ENCODE measurements around the gene BDH1.
"Not testable (repeated sequence)": the region's sequence is repeated elsewhere in the genome, so short reads cannot be mapped to it uniquely, and the experiment has no call there.

The BDH1 gene

GRCh38 chr3:197487911-197488391 lies 67.8 kb downstream of the BDH1 start:
- DNase-seq (ENCODE audit: low read depth in 2 of 2) = no peak

DNA sequence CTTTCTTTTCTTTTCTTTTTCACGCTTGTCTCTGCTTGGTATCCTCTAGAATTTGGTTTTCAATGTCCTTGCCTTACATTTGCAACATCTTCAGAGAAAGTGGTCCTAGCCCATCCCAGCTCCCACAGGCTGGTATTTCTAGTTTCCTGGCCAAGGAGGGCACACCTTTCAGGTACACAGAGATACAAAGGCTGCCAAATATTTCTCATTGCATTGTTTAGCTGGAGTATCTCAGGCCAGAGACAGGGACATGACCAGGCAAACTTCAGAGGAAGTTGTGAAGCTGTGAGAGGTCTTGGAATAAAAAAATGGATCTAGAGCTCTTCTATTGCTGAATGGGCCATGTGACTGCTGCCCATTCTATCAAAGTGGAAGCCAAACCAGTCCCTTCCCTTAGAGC lies 68.9 kb downstream of the BDH1 start:
- no peak for DNase-seq (ENCODE audit: low read depth in 2 of 2)

- DNase-seq (ENCODE audit: low read depth in 2 of 2) = no peak
These were observed 70.6 kb downstream of the BDH1 start for GRCh38 chr3:197485143-197485542.

DNA sequence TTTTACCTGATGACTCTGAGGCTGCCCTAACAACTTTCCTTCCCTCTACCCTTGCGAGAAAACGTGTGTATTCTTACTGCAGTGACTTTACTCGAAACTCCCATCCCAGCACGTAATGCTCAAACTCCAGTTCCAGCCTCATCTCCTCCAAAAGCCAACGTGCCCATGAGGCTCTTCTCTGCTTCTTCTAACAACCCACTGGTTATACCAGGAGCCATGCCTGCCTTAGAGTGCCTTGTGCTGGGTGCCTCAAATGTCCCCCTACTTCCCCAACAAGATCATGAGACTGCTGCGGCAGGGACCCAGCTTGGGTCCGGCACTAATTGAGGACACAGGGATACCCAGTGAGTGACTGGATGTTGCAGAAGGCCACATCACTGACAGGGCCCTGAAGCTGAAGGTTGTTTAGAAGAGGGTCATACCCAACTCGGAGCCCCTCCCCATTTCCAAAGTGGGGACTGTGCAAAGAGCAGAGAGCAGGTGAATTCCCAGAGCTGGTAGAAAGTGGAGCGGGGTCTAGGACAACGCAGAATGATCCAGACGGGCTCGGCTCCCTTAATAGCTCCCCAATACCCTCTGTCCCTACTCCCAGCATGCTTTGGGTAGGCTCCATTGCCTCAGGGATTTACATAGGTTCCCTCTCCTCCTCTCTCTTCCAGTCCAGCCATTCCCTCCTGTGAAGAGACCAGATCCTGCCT lies 71.4 kb downstream of the BDH1 start:
- no peak for DNase-seq (ENCODE audit: low read depth in 2 of 2)

DNA sequence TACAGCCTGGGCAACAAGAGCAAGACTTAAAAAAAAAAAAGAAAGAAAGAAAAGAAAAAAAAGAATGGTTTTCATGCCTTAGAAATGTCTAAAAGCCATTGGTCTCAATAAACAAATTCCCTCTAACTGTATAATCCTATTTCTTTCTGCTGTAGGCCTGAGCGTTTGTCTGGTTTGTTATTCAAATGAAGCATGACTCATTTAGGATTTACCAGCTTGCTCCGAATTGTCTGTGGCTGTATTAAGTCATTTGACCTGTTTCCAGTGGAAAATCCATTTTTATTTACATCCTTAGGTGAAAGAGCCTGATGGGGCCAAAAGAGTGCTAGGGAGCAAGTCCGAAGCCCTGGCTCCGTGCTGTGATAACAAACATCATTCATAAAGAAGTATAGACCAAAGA lies 73.8 kb downstream of the BDH1 start:
- no peak for DNase-seq (ENCODE audit: low read depth in 2 of 2)

- no peak for DNase-seq (ENCODE audit: low read depth in 2 of 2)
These were observed 75.4 kb downstream of the BDH1 start for GRCh38 chr3:197480320-197480719.

GRCh38 chr3:197478746-197479668 lies 76.8 kb downstream of the BDH1 start:
- no peak for DNase-seq (ENCODE audit: low read depth in 2 of 2)

DNA sequence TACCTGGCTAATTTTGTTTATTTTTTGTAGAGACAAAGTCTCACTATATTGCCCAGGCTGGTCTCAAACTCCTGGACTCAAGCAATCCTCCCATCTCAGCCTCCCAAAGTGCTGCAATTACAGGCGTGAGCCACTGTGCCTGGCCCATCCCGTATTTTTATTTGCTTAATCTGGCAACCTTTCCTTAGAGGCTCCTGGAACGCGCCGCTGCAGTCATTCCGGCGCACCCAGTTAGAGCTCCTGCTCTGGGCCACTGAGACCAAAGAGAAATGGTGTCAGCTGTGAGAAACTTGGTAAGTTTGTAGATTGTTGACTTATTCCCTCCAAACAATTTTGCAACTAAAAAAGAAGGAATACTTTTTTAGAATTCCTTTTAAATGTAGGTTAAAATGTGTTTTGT lies 78.0 kb downstream of the BDH1 start:
- DNase-seq (ENCODE audit: low read depth in 2 of 2) = not testable (repeated sequence)

GRCh38 chr3:197475997-197476525 lies 79.7 kb downstream of the BDH1 start:
- no peak for DNase-seq (ENCODE audit: low read depth in 2 of 2)

GRCh38 chr3:197475514-197475913 lies 80.3 kb downstream of the BDH1 start:
- DNase-seq (ENCODE audit: low read depth in 2 of 2) = no peak

GRCh38 chr3:197472151-197472550 lies 83.6 kb downstream of the BDH1 start:
- DNase-seq (ENCODE audit: low read depth in 2 of 2) = no peak

GRCh38 chr3:197471221-197472010 lies 84.4 kb downstream of the BDH1 start:
- no peak for DNase-seq (ENCODE audit: low read depth in 2 of 2)

GRCh38 chr3:197468866-197469382 lies 86.8 kb downstream of the BDH1 start:
- DNase-seq (ENCODE audit: low read depth in 2 of 2) = no peak

DNA sequence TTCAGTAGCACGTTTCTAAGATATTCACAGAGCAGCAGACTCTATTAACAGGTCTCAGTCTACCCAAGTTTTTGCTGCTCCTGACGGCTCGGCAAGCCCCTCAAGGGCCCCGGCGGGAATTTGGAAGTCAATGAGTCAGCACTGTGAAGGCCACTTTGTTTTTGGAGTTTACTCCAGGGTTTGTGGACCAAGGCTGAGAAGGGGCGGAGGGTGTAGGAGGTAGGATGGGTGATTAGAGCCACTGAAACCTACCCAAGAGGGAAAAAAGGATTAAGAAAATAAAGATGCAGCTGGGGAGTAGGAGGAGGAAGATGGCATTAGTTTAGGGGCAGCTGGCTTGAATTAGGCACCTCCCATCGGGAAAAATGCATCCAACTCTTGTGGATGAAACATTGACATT lies 87.6 kb downstream of the BDH1 start:
- DNase-seq (ENCODE audit: low read depth in 2 of 2) = no peak

- no peak for DNase-seq (ENCODE audit: low read depth in 2 of 2)
These were observed 89.0 kb downstream of the BDH1 start for GRCh38 chr3:197466586-197467399.

- no peak for DNase-seq (ENCODE audit: low read depth in 2 of 2)
These were observed 89.7 kb downstream of the BDH1 start for GRCh38 chr3:197465996-197466549.

- no peak for DNase-seq (ENCODE audit: low read depth in 2 of 2)
These were observed 90.4 kb downstream of the BDH1 start for GRCh38 chr3:197465197-197465995.

DNA sequence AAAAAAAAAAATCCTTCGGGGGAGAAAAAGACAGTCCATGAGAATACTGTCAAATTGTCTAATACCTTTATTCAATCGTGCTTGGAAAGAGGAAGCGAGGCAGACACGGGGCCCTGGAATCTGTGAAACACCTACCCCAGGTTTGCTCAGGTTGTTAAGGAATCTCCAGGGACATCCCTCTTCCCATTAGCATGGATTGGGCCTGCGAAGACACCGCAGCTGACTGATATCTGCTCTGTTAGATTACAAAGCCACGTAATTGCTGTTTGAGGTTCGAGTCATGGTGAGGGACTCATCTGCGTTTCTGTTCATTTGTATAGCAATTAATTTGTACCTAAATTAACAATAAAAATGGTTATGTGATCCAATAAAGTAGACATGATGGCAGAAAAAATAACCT lies 91.0 kb downstream of the BDH1 start:
- DNase-seq (ENCODE audit: low read depth in 2 of 2) = no peak

GRCh38 chr3:197463279-197463678 lies 92.5 kb downstream of the BDH1 start:
- no peak for DNase-seq (ENCODE audit: low read depth in 2 of 2)

DNA sequence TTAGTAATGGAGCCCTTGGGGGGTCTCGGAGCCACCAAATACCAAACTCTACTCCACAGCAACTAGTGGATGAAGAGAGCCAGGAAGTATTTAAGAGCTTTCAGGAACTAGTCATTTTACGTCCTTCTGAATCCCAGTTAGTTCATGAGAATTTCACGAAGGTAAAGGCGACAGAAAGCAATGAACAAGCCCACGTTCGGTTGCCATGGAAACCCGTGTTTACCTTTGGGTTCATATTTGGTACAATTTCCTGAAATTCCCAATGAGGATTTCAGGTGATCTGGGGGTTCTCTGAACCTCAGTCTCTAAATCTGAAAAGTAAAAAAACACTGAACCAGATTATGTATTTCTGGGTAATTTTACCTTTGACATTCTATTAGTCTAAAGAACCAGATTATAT lies 93.0 kb downstream of the BDH1 start:
- DNase-seq (ENCODE audit: low read depth in 2 of 2) = no peak
